Parathyroid adenoma (tissue), 2 donors: ENCODE results near the gene ABCB9.

Experiments used
- H2AFZ ChIP-seq: fragments of 300-600 bp; sonication (generic); one replicate; pipeline ENCODE4 v1.7.0; 2017; ENCODE audit warnings: antibody characterized with exemption, mild to moderate bottlenecking
- H3K27ac ChIP-seq: fragments of 300-600 bp; sonication (generic); one replicate; pipeline ENCODE4 v1.7.0; 2017
- H3K27me3 ChIP-seq: fragments of 300-600 bp; sonication (generic); one replicate; pipeline ENCODE4 v1.7.0; 2017; ENCODE audit warnings: low read length; ENCODE audit not compliant: control insufficient read depth, insufficient read depth
- H3K36me3 ChIP-seq: fragments of 300-600 bp; sonication (generic); one replicate; pipeline ENCODE4 v1.7.0; 2017; ENCODE audit warnings: low read length; ENCODE audit not compliant: control insufficient read depth, insufficient read depth
- H3K4me1 ChIP-seq: fragments of 300-600 bp; sonication (generic); one replicate; pipeline ENCODE4 v1.7.0; 2017; ENCODE audit warnings: control low read depth
- H3K4me2 ChIP-seq: fragments of 300-600 bp; sonication (generic); one replicate; pipeline ENCODE4 v1.7.0; 2017; ENCODE audit warnings: low read length
- H3K4me3 ChIP-seq: fragments of 300-600 bp; sonication (generic); one replicate; pipeline ENCODE4 v1.7.0; 2017; ENCODE audit warnings: low read depth, low read length
- H3K79me2 ChIP-seq: fragments of 300-600 bp; sonication (generic); one replicate; pipeline ENCODE4 v1.7.0; 2017; ENCODE audit warnings: control low read depth
- H3K9ac ChIP-seq: fragments of 300-600 bp; sonication (generic); one replicate; pipeline ENCODE4 v1.7.0; 2017; ENCODE audit warnings: mild to moderate bottlenecking
- H3K9me3 ChIP-seq: fragments of 300-600 bp; sonication (generic); one replicate; pipeline ENCODE4 v1.7.0; 2017; ENCODE audit warnings: low read length; ENCODE audit not compliant: control insufficient read depth
- TF ChIP-seq, protein P1 (sequence below): fragments of 300-600 bp; sonication (generic); IDR thresholded peaks from one replicate; pipeline ENCODE4 v1.7.0; 2017; ENCODE audit warnings: antibody characterized with exemption, mild to moderate bottlenecking
- donor health status: primary hyperparathyroidism.

Gene ABCB9

DNA sequence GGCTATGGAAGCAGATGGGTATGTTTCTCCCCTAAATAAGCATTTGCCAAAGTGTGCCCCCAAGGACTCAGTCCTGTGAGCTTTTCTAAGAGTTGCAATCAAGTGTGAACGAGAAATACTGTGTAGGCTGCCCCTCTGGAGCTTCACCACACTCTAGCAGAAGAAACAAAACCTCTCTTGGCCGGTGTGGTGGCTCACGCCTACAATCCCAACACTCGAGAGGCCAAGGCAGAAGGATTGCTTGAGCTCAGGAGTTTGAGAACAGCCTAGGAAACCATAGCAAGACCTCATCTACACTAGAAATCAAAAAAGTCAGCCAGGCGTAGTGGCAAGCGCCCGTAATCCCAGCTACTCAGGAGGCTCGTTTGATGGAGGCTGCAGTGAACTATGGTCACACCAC, 80.1 kb downstream of the ABCB9 start:
- TF ChIP-seq, protein P1, sequence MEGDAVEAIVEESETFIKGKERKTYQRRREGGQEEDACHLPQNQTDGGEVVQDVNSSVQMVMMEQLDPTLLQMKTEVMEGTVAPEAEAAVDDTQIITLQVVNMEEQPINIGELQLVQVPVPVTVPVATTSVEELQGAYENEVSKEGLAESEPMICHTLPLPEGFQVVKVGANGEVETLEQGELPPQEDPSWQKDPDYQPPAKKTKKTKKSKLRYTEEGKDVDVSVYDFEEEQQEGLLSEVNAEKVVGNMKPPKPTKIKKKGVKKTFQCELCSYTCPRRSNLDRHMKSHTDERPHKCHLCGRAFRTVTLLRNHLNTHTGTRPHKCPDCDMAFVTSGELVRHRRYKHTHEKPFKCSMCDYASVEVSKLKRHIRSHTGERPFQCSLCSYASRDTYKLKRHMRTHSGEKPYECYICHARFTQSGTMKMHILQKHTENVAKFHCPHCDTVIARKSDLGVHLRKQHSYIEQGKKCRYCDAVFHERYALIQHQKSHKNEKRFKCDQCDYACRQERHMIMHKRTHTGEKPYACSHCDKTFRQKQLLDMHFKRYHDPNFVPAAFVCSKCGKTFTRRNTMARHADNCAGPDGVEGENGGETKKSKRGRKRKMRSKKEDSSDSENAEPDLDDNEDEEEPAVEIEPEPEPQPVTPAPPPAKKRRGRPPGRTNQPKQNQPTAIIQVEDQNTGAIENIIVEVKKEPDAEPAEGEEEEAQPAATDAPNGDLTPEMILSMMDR, result no peak
- Histone ChIP-seq H3K27me3 (no peaks in the 10 kb centered on the region), H2AFZ (no peak overlapping the region), H3K9me3 (no peaks in the 10 kb centered on the region), H3K4me3 (no peak overlapping the region), H3K4me2 (no peak overlapping the region), H3K36me3 (no peaks in the 10 kb centered on the region), H3K27ac (no peak overlapping the region), H3K9ac (no peak overlapping the region), H3K79me2 (peaks cover 59% of the 10 kb centered on the region), H3K4me1 (peaks cover 18% of the 10 kb centered on the region)

DNA sequence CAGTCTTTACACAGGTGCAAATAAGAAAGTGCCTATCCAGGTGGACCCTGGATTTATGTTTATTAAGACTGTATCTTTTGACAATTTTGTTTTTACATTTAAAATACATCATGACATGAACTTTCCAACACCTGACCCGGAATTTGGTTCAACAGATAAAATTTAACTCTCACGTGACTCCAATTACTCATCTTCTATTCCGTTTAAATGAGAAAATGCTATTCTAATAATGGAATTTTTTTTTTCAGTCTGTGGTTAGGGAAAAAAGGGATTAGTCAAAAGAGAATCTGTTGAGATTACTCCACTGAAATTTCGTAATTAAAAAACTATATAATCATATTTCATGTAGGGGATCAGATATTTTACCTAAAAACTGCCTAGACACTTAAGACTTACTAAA, 81.4 kb downstream of the ABCB9 start:
- Histone ChIP-seq H3K4me2 (no peak overlapping the region), H3K4me1 (peaks cover 24% of the 10 kb centered on the region), H3K27me3 (no peaks in the 10 kb centered on the region), H3K9ac (no peak overlapping the region), H2AFZ (no peak overlapping the region), H3K36me3 (no peaks in the 10 kb centered on the region), H3K79me2 (peaks cover 62% of the 10 kb centered on the region), H3K27ac (no peak overlapping the region), H3K4me3 (no peak overlapping the region), H3K9me3 (no peaks in the 10 kb centered on the region)
- TF ChIP-seq, protein P1, result no peak

DNA sequence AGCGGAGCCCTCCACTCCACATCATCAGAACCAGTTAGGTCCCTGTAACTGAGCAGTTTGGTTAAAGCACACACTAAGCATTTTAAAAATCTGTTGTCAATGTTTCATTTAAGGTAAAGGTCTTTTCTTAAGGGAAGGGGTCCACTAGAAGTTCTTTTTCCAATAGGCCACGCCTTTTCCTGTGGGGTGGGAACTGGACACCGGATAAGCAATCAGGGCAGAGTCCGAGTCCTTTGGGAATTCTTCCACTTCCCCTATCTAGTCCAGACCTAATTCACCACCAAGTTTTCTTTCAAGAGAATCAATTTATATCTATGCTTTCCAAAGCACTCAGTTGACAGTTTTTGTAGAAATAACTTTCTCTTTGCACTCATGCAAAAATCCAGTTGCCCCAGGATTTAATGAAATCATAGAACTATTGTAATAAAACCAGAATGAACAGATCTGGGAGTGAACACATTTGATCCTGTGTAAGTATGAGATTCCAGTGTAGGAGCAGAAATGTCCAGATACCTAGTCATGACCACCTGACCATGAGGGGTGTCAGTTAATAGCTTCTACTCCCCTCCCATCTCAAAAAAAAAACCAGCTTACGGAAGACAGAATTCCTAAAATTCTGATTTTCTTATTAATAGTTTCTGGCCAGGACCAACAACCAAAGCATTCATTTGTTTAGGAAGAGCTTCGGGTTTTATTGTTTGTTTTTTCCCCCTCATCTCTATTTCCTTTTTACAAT, 82.0 kb downstream of the ABCB9 start:
- H3K9me3 ChIP-seq, result no peaks in the 10 kb centered on the region
- H3K4me1 ChIP-seq, result peaks cover 24% of the 10 kb centered on the region
- H3K79me2 ChIP-seq, result peaks cover 64% of the 10 kb centered on the region
- H3K27me3 ChIP-seq, result no peaks in the 10 kb centered on the region
- H3K9ac ChIP-seq, result no peak overlapping the region
- H3K4me3 ChIP-seq, result no peak overlapping the region
- no peak overlapping the region for H2AFZ ChIP-seq
- TF ChIP-seq, protein P1, result no peak
- H3K27ac ChIP-seq, result no peak overlapping the region
- no peak overlapping the region for H3K4me2 ChIP-seq
- H3K36me3 ChIP-seq, result no peaks in the 10 kb centered on the region

DNA sequence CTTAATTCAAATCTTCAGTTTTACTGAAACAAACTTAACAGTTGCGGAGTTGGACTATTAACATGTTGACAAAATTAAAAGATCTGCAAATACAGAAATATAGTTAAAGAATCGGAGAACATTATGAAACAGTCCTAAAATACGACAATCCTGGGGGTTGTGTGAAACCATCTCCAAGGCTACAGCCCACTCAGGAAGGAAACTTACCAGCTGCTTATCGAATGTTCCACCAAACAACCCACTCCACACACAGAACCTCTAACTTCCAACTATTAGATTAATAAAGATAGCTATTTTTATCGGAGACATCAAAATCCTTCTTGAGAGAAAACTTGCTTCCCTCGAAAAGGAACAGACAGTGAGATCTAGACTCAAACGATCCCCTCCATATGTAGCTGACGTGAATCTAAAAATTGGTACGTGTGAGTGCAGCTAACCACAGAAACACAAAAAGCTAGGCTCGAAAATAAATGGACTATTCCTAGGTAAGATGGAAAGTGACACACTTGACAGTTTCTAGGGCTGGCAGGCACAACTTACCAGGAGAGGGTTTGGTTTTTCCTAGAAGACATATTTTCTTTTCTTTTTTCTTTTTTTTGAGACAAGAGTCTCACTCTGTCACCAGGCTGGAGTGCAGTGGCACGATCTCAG, 83.2 kb downstream of the ABCB9 start:
- peaks cover 16% of the 10 kb centered on the region for H3K4me1 ChIP-seq
- no peak overlapping the region for H3K4me3 ChIP-seq
- no peak overlapping the region for H2AFZ ChIP-seq
- TF ChIP-seq, protein P1, result no peak
- no peak overlapping the region for H3K27ac ChIP-seq
- H3K27me3 ChIP-seq, result no peaks in the 10 kb centered on the region
- no peak overlapping the region for H3K4me2 ChIP-seq
- no peaks in the 10 kb centered on the region for H3K36me3 ChIP-seq
- no peaks in the 10 kb centered on the region for H3K9me3 ChIP-seq
- peaks cover 73% of the 10 kb centered on the region for H3K79me2 ChIP-seq
- H3K9ac ChIP-seq, result no peak overlapping the region
